Measurements from ENCODE around the gene NPIPB2.

The NPIPB2 gene

DNA sequence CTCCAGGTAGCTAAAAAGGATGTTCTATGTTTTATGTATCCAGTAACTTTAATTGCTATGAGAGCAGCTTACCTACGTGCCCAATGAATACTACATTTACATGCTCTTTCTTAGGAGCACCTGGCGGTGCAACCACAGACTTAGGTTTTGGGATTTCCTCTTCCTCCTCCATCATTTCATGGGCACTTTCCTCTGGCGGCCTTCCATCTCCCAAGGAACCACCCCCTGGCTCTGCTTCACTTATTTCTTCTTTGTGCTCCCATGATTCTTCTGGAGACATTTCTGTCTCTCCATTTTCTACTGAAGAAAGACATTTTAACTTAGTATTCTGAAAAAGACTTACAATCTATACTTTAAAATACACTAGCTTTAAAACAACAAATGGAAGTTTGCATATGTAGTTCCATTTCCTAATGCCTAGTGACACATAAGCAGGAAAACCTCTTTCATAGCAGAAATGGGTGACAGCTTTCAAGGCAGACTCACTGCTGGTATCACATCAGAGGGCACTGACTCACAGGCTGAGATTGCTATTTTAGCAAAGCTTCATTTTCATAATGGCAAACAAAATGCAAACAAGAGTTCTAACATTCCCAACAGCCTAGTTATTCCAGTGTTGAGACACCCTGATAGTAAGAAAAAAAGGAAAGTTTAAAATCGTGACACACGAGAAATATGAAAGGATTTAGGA, 45.2 kb downstream of the NPIPB2 start:
- DNase-seq, result no peak

DNA sequence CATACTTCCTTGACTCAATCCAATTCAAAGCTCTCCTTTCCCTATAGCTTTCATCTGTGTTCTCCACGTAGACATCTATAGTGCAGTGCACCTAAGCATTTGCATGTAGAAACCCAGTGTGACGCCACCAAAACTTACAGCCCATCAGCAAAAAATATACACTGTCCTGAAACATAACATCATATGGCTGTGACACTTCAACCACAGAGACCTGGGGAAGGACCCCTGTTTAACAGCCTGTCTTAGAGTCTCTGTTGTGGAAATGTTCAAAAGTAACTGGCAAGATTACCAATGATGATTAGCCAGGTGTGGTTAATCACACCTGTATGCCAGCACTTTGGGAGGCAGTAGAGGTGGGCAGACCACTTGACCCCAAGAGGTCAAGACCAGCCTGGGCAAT, 48.3 kb downstream of the NPIPB2 start:
- no peak for DNase-seq

DNA sequence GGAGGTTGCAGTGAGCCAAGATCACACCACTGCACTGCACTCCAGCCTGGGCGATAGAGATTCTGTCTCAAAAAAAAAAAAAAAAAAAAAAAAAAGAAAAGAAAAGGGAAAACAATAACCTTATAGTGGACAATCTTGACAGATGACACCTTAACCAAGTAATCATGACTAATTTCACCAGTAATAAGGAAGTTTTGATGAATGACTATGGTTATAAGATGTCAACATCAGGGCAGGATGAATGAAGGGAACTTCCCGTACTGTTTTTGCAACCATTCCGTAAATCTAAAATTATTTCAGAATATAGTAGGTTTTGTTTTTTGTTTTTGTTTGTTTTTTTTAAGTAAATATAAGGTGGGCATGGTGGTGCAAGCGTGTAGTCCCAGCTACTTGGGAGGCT, 49.1 kb downstream of the NPIPB2 start:
- no peak for DNase-seq

DNA sequence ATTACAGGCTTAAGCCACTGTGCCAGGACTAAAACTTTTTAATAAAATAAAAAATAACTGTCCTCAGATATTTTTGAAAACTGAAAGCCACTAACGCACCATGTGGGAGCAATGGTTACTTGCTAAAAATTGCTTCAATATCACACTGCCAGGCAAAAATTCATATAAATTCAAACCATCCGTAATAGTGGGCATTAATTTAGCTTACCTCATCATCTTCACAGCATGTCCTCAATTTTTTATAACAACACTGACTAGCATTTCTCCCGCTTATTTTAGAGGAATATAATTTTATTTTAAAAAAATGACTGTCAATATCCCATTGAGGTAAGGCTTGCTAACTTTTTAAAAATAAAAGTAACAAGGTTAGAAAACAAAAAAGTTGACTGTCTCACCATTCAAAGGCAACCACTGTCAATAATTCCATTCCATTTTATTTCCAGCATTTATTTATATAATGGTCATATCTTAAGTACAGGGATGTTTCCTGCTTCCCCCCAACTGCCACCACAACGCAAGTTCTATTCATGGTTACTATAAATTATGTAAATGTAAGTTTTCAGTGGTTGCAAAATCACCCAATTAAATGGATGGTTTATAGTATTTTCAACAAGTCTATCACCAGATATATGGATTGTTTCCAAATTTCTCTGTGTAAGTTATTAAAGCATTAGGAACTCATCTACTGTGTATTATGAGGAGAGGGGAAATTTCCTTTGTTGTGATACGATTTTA, 51.4 kb downstream of the NPIPB2 start:
- DNase-seq, result no peak

GRCh38 chr16:11886881-11887280, 55.0 kb downstream of the NPIPB2 start:
- DNase-seq, result no peak

GRCh38 chr16:11884035-11884434, 57.8 kb downstream of the NPIPB2 start:
- DNase-seq, result no peak

GRCh38 chr16:11880007-11880406, 61.8 kb downstream of the NPIPB2 start:
- no peak for DNase-seq

GRCh38 chr16:11877374-11877773, 64.5 kb downstream of the NPIPB2 start:
- DNase-seq, result no peak

Data from stimulated activated CD4-positive, alpha-beta T cell treated with anti-CD3 and anti-CD28 coated beads, Interleukin-12 subunit alpha, Interleukin-12 subunit beta, amount 100 ng/mL, for 4 hours (primary cell).